Endothelial cell of coronary artery (primary cell): ENCODE measurements around the gene C15orf62. TPM values are rescaled to one million over a fixed set of nuclear protein-coding genes. Genes with fewer than 3 reads are reported as not detected.

Experiments used
- total RNA-seq: library from RNA; depleted of rRNA; stranded (reverse); fragments of >200 nt; gene quantifications from 2 replicates; pipeline ENCODE4 v1.2.3, GENCODE V29; 2014

C15orf62 gene, protein sequence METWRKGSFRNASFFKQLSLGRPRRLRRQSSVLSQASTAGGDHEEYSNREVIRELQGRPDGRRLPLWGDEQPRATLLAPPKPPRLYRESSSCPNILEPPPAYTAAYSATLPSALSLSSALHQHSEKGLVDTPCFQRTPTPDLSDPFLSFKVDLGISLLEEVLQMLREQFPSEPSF
- total RNA-seq: 0.63 and 0.66 TPM in 2 replicates

DNA sequence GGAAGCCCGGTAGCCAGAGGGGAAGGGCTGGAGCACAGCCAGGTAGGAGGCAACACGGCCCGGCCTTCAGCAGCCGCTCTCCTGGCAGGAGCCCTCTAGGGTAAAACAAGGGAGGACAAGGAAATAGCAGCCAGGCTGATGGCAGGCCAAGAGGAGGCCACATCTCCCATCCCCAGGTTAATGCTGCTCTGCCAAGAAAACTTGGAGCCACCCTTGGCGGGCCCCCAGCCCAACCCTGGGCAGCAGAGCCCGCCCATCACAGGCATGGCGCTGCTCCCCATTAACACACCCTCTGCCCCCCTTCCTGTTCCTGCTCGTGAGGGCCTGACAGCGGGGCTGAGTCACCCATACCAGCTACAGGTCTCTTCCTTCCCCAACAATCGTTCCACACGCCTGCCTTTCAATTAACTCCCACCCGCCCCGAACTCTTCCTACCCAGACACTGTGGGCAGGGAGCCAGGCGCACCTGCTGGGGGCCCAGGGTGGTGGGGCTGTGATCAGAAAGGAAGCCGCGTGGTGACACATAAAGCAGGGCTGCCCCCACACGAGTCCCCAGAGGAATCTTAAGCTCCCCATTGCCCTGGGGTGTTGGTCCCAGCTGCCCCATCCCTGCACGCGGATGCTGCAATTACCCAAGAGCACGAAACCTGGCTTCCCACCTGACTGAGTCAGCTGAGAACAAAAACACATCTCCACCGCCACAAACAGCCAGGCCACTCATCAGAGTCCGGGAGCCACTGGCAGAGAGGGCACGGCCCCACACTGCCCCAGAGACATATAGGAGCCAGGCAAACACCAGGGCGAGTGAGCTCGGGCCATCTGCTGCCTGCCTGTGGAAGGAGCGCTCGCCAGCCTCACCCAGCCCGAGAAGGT, at the start of gene C15orf62:
C15orf62 (plus strand) TSS at position 707 of the 873 bp plus-strand sequence. CDS start 516 bp downstream, outside the sequence.

DNA sequence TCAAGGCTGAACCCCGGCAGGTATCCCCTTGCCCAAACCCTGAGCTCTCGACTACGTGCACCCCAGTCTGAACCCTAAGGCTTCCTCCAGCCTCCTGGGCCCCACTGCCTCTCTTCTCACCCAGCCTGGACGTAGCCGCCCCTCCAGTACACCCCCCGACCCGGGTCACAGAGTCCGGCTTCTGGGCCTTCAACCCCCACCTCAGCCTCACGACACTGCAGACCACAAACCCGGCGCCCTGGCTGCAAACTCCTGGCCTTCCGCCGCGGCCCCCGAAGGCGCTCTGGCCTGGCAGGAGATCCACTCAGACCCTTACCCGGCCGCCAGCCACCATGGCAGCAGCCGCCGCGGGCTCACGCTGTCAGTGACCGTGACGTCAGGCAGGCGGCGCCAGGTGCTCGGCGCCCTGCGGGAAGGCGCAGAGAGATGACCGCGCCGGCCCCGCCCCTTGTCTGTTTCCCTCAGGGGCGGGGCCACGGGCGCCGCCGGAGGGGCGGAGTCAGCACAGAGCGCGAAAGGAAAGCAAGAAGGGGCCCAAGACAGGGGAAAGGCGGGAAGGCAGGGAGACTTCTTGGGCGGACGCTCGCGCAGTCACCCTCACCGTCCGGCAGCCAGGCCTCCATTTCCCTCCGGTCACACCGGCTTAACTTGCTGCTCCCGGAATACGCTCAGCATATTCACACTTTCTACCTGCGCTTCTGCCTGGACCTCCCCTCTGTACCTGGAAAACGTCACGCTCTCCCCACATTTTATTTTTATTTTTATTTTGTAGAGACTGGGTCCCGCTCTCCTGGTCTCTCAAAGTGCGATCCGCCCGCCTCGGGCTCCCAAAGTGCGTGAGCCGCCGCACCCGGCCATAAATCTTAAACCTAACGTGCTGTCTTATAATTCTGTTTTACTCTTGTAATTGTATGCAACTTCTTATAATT, 14.6 kb upstream of the C15orf62 start, which contains the start of gene RMDN3:
RMDN3 (minus strand) TSS at position 372 of the 929 bp plus-strand sequence. CDS start 471 bp downstream, outside the sequence.

DNA sequence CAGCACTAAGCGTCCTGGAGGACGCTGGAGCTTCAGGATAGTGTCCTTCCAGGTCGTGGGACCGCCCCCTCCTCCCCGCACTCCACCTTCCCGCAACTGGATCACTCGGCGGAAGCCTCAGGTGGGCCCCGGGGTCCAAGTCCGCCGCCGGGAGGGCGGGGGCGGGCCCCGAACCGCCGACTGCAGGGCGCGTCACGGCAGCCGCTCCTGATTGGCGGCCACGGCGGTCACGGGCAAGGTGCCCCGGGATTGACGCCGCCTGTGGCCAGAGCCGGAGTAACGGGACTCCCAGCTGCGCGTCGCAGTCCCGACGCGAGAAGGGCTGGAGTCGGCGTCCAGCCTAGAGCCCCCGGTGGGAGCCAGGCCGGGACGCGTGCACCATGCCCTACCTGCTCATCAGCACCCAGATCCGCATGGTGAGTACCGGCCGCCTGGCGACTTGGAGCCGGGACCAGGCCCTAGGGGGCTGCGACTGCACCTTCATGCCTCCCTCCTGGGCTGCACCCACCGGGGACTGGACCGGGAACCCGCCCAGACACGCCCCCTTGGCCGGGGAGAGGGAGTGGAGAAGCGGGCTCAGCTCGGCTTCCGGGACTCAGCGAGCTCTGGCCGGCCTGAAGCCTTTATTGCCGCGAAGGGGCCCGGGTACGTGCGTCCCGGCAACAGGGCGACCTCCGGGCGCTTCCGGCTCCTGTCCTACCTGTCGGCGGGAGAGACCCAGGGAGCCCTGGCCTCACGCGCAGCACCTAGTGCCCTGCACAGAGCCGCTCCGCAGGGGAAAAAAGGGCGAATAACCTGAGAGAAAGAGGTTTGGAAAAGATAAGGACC, 5.8 kb upstream of the C15orf62 start, which contains the start of gene GCHFR:
GCHFR (plus strand) TSS at position 268 of the 828 bp plus-strand sequence; CDS start at position 381, 113 bp downstream.

DNA sequence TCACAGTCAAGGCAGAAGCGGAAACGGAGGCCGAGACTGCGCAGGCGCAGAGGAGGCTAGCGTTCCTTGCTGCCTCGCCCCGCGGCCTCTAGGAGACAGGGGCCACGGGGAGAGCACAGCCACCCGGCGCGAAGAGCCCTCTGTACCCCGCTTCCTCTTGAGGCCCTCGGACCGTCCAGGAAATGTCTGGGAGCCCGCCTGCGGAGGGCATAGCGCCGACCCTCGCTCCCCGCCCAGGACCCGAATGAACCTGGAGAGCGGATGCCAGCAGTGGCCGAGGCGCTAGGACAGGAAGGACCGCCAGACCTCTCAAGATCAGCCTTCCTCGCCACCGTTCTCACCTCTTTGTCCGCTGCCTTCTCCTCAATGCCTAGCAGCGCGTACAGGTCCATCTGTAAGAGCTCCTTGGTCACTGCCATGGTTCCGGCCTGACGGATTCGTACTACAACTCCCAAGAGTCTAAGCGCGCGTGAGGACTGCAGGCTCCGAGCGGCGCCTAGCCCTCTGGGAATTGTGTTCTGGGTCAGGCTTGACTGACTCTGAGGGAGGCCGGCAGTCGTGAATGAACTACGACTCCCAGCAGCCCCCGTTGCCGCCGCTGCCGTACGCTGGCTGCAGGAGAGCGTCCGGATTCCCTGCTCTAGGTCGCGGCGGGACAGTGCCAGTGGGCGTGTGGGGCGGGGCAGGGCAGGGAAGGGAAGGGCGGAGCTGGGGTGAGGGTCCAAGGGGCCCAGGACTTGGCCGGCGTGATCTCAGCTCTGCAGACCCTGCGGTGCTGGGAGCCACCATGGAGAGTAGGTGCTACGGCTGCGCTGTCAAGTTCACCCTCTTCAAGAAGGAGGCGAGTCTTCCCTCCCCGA, 37.5 kb downstream of the C15orf62 start, which contains the start of the genes DNAJC17 and ZFYVE19:
DNAJC17 (minus strand) TSS at position 446 of the 860 bp plus-strand sequence; CDS start at position 419, 27 bp downstream.
ZFYVE19 (plus strand) TSS at position 62 of the 860 bp plus-strand sequence; CDS start at position 563, 501 bp downstream.

Other genes with a start within 250 kb of the C15orf62 start
- gene CCDC32, start 204.9 kb upstream of the C15orf62 start, total RNA-seq: 15.3 and 20.9 TPM in 2 replicates
- 13.9 and 14.0 TPM in 2 replicates for gene RPUSD2, start 200.7 kb upstream of the C15orf62 start, total RNA-seq
- gene KNL1, start 175.7 kb upstream of the C15orf62 start, total RNA-seq: 8.2 and 20.7 TPM in 2 replicates
- 3.7 and 7.6 TPM in 2 replicates for gene RAD51, start 74.8 kb upstream of the C15orf62 start, total RNA-seq
- gene RMDN3, start 14.7 kb upstream of the C15orf62 start, total RNA-seq: 21.6 and 24.5 TPM in 2 replicates
- 6.4 and 7.8 TPM in 2 replicates for gene GCHFR, start 5.9 kb upstream of the C15orf62 start, total RNA-seq
- 23.2 and 24.7 TPM in 2 replicates for gene ZFYVE19, start 37.1 kb downstream of the C15orf62 start, total RNA-seq
- 29.6 and 45.4 TPM in 2 replicates for gene DNAJC17, start 37.5 kb downstream of the C15orf62 start, total RNA-seq
- gene PPP1R14D, start 58.7 kb downstream of the C15orf62 start, total RNA-seq: not detected in 2 replicates
- gene SPINT1, start 74.1 kb downstream of the C15orf62 start, total RNA-seq: 0.45 and 0.56 TPM in 2 replicates
- under 0.01 and 0.09 TPM in 2 replicates for gene RHOV, start 104.3 kb downstream of the C15orf62 start, total RNA-seq
- gene VPS18, start 124.5 kb downstream of the C15orf62 start, total RNA-seq: 43.6 and 45.4 TPM in 2 replicates
- 33.8 and 103 TPM in 2 replicates for gene DLL4, start 159.4 kb downstream of the C15orf62 start, total RNA-seq
- gene CHAC1, start 183.5 kb downstream of the C15orf62 start, total RNA-seq: 2.7 and 11.2 TPM in 2 replicates